Body of pancreas (tissue), 4 donors: ENCODE results near the gene E2F6. TPM values are rescaled to one million over a fixed set of nuclear protein-coding genes. Genes with fewer than 3 reads are reported as not detected.

ENCODE experiments used
- ATAC-seq: fragments of 150-250 bp; one replicate; pipeline ENCODE4 v1.9.1; 2016
- DNase-seq, 4 donors: peaks; one replicate each; pipeline ENCODE4 v3.0.0-alpha.2; 2019
- H3K27ac ChIP-seq, 4 donors: fragments of 200-600 bp; sonication (generic); 1 replicate in 3 of 4; 2 replicates in 1 of 4; pipeline versions ENCODE4 v1.5.1 to v1.6.1; 2016 to 2019; ENCODE audit warnings: mild to moderate bottlenecking in 1 of 4, mixed read lengths in 1 of 4, moderate library complexity in 1 of 4
- H3K27me3 ChIP-seq, 2 donors: fragments of 200-600 bp; sonication (generic); one replicate each; pipeline ENCODE4 v1.6.0; 2016; ENCODE audit warnings: mild to moderate bottlenecking in 1 of 2
- H3K36me3 ChIP-seq, 2 donors: fragments of 200-600 bp; sonication (generic); replicated peaks in 1 of 2; 2 replicates each; pipeline ENCODE4 v1.5.1; 2016; ENCODE audit warnings: low read depth in 2 of 2; ENCODE audit not compliant: insufficient read depth in 1 of 2
- H3K4me1 ChIP-seq: fragments of 200-600 bp; sonication (generic); one replicate; pipeline ENCODE4 v1.6.0; 2016
- H3K4me3 ChIP-seq, 2 donors: fragments of 200-600 bp; sonication (generic); 1 replicate in 1 of 2; 2 replicates in 1 of 2; pipeline ENCODE4 v1.5.1; 2016 to 2019
- H3K9me3 ChIP-seq, 3 donors: fragments of 200-600 bp; sonication (generic); 1 replicate in 2 of 3; 2 replicates in 1 of 3; pipeline ENCODE4 v1.5.1; 2016
- POLR2A ChIP-seq, 3 donors: fragments of 450-650 bp; IDR thresholded peaks; one replicate each; pipeline ENCODE4 v1.6.1; 2016; ENCODE audit warnings: antibody characterized with exemption in 3 of 3, mild to moderate bottlenecking in 2 of 3
- WGBS, 2 donors: methylation state at CpG; one replicate each; pipeline ENCODE4 v1.1.5; 2017; 5-methylcytosine and 5-hydroxymethylcytosine counted together
- intact Hi-C: fragments of 100-400 bp; cut with DNase I; formaldehyde crosslinking; loops from one replicate; pipeline ENCODE4 v1.15.1; 2023
- total RNA-seq, 2 donors: library from RNA; depleted of rRNA; stranded (reverse); fragments of >200 nt; gene quantifications; one replicate each; pipeline ENCODE4 v1.1.0, GENCODE V29; 2016
- TF ChIP-seq, protein P1 (sequence below), 7 experiments: fragments of 450-650 bp in 4 of 7; fragments of 200-600 bp in 3 of 7; sonication (generic) in 3 of 7; IDR thresholded peaks; one replicate each; pipeline ENCODE4 v1.5.1; 2016 to 2019; ENCODE audit warnings: antibody characterized with exemption in 7 of 7

Gene E2F6
- total RNA-seq, 2 donors from 2014 or later = 9.2 to 13.2 TPM

DNA sequence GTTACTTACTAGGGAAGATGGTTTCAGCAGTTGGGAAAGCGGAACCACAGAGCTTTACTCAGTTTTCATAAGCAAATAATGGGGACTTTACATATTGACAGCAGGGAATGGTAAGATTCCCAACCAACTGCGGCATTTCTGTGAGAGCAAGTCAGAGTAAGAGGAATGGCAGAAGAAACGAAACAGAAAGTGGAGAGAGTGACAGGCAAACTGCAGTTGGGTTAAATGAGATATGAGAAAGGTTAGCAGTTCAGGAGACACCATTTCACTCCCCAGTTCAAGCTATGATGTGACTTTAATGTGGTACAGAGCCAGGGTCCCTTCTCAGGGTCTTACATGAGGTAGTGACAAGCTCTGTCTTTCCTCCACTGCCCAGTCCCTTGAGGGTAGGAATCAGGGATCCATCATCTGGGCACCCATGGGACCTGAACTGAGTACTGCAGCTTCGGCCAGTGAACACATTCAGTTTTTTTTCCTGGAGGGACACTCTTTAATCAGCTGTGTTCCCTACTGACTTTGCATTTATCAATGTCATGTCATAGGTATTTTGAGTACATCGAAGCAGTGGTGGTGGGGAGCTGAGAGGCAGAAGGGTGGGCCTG, 34.8 kb upstream of the E2F6 start:
- Histone ChIP-seq H3K36me3 (no peaks in the 10 kb centered on the region), H3K27ac (no peak overlapping the region), H3K9me3 (no peaks in the 10 kb centered on the region), H3K4me1 (peaks cover 17% of the 10 kb centered on the region), H3K4me3 (no peak overlapping the region), H3K27me3 (no peaks in the 10 kb centered on the region)
- ATAC-seq (no peak), DNase-seq (no peak)
- intact Hi-C loops = no loop called here
- no peak for TF ChIP-seq POLR2A (IDR thresholded peaks at IDR 0.05)
- TF ChIP-seq, protein P1, sequence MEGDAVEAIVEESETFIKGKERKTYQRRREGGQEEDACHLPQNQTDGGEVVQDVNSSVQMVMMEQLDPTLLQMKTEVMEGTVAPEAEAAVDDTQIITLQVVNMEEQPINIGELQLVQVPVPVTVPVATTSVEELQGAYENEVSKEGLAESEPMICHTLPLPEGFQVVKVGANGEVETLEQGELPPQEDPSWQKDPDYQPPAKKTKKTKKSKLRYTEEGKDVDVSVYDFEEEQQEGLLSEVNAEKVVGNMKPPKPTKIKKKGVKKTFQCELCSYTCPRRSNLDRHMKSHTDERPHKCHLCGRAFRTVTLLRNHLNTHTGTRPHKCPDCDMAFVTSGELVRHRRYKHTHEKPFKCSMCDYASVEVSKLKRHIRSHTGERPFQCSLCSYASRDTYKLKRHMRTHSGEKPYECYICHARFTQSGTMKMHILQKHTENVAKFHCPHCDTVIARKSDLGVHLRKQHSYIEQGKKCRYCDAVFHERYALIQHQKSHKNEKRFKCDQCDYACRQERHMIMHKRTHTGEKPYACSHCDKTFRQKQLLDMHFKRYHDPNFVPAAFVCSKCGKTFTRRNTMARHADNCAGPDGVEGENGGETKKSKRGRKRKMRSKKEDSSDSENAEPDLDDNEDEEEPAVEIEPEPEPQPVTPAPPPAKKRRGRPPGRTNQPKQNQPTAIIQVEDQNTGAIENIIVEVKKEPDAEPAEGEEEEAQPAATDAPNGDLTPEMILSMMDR (IDR thresholded peaks at IDR 0.05) = no peak
- WGBS, 2 donors = 86 to 88% methylated on average over 5 of the region's 5 CpGs

DNA sequence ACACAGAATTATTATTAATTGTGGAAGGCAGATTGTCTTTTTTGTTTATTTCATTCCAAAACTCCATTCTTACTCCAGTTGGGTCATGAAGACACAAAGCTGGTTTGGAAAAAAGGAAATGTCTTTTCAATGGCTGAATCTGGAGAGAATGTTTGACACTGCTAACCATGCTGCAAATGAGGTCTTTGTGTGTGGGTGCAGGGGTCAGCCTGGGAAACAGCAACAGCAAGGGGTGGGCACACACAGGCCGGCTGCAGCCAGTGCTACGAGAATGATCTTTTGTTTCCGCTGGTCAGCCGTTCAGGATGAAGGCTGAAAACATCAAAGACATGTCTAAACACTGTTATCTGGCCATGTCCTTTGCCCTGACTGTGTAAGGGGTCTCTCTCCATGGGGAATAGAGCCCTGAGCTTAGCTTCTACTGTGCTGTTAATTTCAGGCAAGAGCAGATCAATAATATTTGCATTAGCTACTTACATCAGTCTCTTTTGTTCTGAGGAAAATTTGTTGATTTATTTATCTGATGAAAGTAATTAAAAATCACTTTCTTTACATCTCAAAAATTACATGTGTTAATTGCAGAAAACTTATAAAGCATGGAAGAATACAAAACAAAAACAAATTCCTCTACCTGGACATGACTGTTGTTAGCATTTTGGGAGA, 33.3 kb upstream of the E2F6 start:
- WGBS, 2 donors = 48 to 64% methylated on average over 4 of the region's 4 CpGs
- Histone ChIP-seq H3K4me3 (no peak overlapping the region), H3K27ac (peak overlapping the region in 1 of 4 donors; percentile 23), H3K36me3 (no peaks in the 10 kb centered on the region), H3K9me3 (no peaks in the 10 kb centered on the region), H3K27me3 (no peaks in the 10 kb centered on the region), H3K4me1 (peaks cover 14% of the 10 kb centered on the region)
- DNase-seq (no peak), ATAC-seq (no peak)
- intact Hi-C loops = loop anchor here (10.0 kb wide), 1 partner anchor 46 kb away; no protein-coding TSS in a partner anchor
- no peak for TF ChIP-seq POLR2A (IDR thresholded peaks at IDR 0.05)

DNA sequence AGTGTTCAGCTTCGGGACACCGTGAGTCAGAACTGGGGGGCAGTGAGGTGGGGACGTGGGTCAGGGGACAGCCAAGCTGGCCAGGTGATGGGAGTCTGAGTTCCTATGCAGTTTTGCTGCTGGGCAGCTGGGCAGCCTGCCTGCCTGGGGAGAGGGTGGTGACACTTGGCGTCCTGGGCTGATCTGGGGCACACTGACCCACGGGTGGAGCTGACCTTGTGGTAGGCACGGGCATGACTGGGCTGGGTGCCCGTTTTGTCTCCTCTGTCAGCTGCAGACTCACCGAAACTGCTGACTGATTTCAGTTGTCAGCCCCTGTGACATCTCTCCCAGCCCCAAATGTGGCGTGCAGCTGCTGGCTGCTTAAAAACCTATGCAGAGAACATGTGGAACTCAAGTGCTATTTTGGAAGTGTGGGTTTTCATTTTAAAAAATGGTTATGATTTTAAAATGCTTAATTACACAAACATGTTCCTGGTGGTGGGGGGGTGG, 32.6 kb upstream of the E2F6 start:
- H3K27ac ChIP-seq = peak overlapping the region in 1 of 4 donors; percentile 23
- TF ChIP-seq, protein P1 (IDR thresholded peaks at IDR 0.05) = peak in 3 of 7 experiments; percentile 6 to 12 (median 11)
- TF ChIP-seq POLR2A (IDR thresholded peaks at IDR 0.05) = no peak
- 4 to 19% methylated on average over 8 to 9 of the region's 9 CpGs for WGBS, 2 donors
- DNase-seq (peak; percentile 57 to 82 (median 72)), ATAC-seq (peak; percentile 88)
- no peaks in the 10 kb centered on the region for H3K36me3 ChIP-seq
- no peaks in the 10 kb centered on the region for H3K27me3 ChIP-seq
- intact Hi-C loops = loop anchor here (10.0 kb wide), 1 partner anchor 46 kb away; no protein-coding TSS in a partner anchor
- H3K4me1 ChIP-seq = peaks cover 14% of the 10 kb centered on the region
- no peaks in the 10 kb centered on the region for H3K9me3 ChIP-seq
- no peak overlapping the region for H3K4me3 ChIP-seq

DNA sequence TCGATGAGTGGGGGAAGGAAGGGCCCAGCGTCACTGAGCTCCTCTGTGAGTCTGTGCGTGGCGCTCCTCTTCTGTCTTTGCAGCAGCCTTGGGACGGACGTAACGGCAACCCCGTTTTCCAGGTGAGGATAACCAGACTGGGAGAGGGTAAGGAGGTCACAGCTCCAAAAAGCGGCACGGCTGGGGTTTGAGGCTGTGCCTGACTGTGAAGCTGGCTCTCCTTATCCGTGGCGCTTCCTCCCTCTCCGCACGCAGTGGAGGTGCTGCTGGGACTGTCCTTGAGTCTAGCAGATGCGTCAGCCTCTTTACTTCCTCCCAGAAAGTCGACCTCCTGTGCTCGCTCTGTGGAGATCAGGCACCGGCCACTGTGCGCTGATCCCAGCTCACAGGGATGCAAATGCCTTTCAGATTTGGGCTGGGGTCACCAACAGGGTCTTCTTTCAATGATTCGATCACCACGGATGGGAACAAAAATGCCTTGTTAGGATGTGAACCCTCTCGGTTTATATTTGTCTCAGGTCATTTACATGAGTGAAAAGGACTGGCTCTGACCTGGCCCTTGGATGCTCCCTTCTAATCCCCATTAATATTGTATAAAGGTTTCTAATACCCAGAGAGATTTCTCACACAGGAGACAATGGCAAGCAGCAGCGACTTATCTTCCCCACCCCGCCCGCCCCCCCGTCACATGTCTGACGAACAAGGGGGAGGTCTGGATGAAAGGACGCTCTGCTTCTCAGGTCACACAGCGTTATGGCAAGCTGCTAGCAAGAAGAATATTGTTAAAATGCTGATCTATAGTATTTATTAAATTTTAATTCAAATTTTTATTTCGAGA, 30.1 kb upstream of the E2F6 start:
- Histone ChIP-seq H3K9me3 (no peaks in the 10 kb centered on the region), H3K27me3 (no peaks in the 10 kb centered on the region), H3K4me1 (peaks cover 14% of the 10 kb centered on the region), H3K4me3 (no peak overlapping the region), H3K36me3 (no peaks in the 10 kb centered on the region), H3K27ac (no peak overlapping the region)
- ATAC-seq (no peak), DNase-seq (no peak)
- TF ChIP-seq, protein P1 (IDR thresholded peaks at IDR 0.05) = no peak
- no peak for TF ChIP-seq POLR2A (IDR thresholded peaks at IDR 0.05)
- intact Hi-C loops = loop anchor here (10.0 kb wide), 1 partner anchor 49 kb away; no protein-coding TSS in a partner anchor
- 56 to 63% methylated on average over 23 to 30 of the region's 30 CpGs for WGBS, 2 donors

DNA sequence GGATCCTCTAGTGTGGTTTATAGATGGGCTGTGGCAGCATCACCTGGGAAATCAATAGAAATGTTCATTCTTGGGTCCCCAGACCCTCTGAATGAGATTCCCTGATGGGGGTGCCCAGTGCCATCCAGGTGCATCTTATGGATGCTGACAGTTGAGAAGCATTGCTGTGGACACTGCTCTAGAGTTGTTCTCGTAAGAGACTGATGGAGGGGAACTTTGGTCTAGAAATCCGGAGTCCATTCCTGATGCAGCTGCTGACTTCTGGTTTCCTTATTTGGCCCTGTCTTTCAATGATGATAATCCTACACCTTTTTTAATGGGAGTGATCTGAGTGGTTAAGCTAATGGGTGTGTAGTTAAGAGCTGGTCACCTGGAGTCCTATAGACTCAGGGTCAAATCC, 28.3 kb upstream of the E2F6 start:
- no peaks in the 10 kb centered on the region for H3K36me3 ChIP-seq
- ATAC-seq (no peak), DNase-seq (no peak)
- TF ChIP-seq POLR2A (IDR thresholded peaks at IDR 0.05) = no peak
- TF ChIP-seq, protein P1 (IDR thresholded peaks at IDR 0.05) = no peak
- H3K27me3 ChIP-seq = no peaks in the 10 kb centered on the region
- peaks cover 14% of the 10 kb centered on the region for H3K4me1 ChIP-seq
- H3K27ac ChIP-seq = no peak overlapping the region
- WGBS, 2 donors = 100% methylated on average over 2 of the region's 2 CpGs
- no peaks in the 10 kb centered on the region for H3K9me3 ChIP-seq
- intact Hi-C loops = loop anchor here (10.0 kb wide), 1 partner anchor 50 kb away; no protein-coding TSS in a partner anchor
- no peak overlapping the region for H3K4me3 ChIP-seq
